Smooth muscle cell (in vitro differentiated cells): Measurements from ENCODE around the gene POLR1C. TPM values are rescaled to one million over a fixed set of nuclear protein-coding genes. Genes with fewer than 3 reads are reported as not detected.

Experiments used
- DNase-seq: peaks from one replicate; lab custom pipeline; 2025; ENCODE audit not compliant: unreplicated experiment; lab: John Stamatoyannopoulos, UW
- H2AFZ ChIP-seq: fragments of 200-600 bp; sonication (generic); 2 replicates; pipeline ENCODE4 v1.6.0; 2016; ENCODE audit warnings: antibody characterized with exemption, low read depth, mild to moderate bottlenecking
- H3F3A ChIP-seq: fragments of 200-600 bp; sonication (generic); 2 replicates; pipeline ENCODE4 v1.6.0; 2017; ENCODE audit warnings: antibody characterized with exemption, low read depth
- H3K27ac ChIP-seq: fragments of 200-600 bp; sonication (generic); 2 replicates; pipeline ENCODE4 v1.5.1; 2016; ENCODE audit warnings: low read depth, mild to moderate bottlenecking
- H3K27me3 ChIP-seq: fragments of 200-600 bp; sonication (generic); 2 replicates; pipeline ENCODE4 v1.6.1; 2016; ENCODE audit warnings: low read depth, mild to moderate bottlenecking
- H3K36me3 ChIP-seq: fragments of 200-600 bp; sonication (generic); 2 replicates; pipeline ENCODE4 v1.5.1; 2016; ENCODE audit warnings: low read depth
- H3K4me1 ChIP-seq: fragments of 200-600 bp; sonication (generic); 2 replicates; pipeline ENCODE4 v1.5.1; 2016; ENCODE audit warnings: low read depth
- H3K4me2 ChIP-seq: fragments of 200-600 bp; sonication (generic); 2 replicates; pipeline ENCODE4 v1.6.0; 2016; ENCODE audit warnings: mild to moderate bottlenecking
- H3K4me3 ChIP-seq: fragments of 200-600 bp; sonication (generic); 2 replicates; pipeline ENCODE4 v1.5.1; 2016; ENCODE audit warnings: mild to moderate bottlenecking
- H3K79me2 ChIP-seq: fragments of 200-600 bp; sonication (generic); 2 replicates; pipeline ENCODE4 v1.6.0; 2016; ENCODE audit warnings: low read depth, mild to moderate bottlenecking
- H3K9ac ChIP-seq: fragments of 200-600 bp; sonication (generic); 2 replicates; pipeline ENCODE4 v1.6.0; 2016; ENCODE audit warnings: low read depth
- H3K9me3 ChIP-seq: fragments of 200-600 bp; sonication (generic); replicated peaks from 2 replicates; pipeline ENCODE4 v1.5.1; 2016; ENCODE audit warnings: low read depth
- H4K20me1 ChIP-seq: fragments of 200-600 bp; sonication (generic); 2 replicates; pipeline ENCODE4 v1.6.0; 2016; ENCODE audit warnings: low read depth
- WGBS: methylation state at CpG from one replicate; pipeline ENCODE4 v1.1.7; 2016; ENCODE audit warnings: low lambda C conversion rate; 5-methylcytosine and 5-hydroxymethylcytosine counted together
- polyA plus RNA-seq: library from polyadenylated mRNA; unstranded; fragments of >200 nt; fragmentation: Nextera tagmentation; extraction: Ambion mirVana; gene quantifications from 2 replicates; pipeline ENCODE4 v1.2.1, GENCODE V29; 2016
- total RNA-seq: library from RNA; depleted of rRNA; stranded (reverse); fragments of >200 nt; gene quantifications from 2 replicates; pipeline ENCODE4 v1.2.3, GENCODE V29; 2014
- TF ChIP-seq, protein P1 (sequence below): fragments of 200-600 bp; sonication (generic); IDR thresholded peaks from 2 replicates; pipeline ENCODE4 v1.5.1; 2017; ENCODE audit warnings: borderline replicate concordance, mild to moderate bottlenecking, antibody characterized with exemption; ENCODE audit not compliant: insufficient read depth, poor library complexity, severe bottlenecking

Gene POLR1C
- total and polyA plus RNA-seq, 2 experiments from 2014 or later: 21.0 to 27.0 TPM

DNA sequence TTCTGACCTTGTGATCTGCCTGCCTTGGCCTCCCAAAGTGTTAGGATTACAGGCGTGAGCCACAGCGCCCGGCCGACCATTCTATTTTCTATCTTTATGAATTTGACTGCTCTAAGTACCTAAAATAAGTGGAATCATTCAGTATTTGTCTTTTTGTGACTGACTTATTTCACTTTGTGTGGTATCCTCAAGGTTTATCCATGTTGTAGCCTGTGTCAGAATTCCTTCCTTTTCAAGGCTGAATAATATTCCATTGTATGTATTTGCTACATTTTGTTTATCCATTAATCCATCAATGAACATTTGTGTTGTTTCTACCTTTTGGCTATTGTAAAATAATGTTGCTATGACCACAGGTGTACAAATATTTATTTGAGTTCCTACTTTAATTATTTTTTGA, 44.4 kb upstream of the POLR1C start:
- TF ChIP-seq, protein P1, sequence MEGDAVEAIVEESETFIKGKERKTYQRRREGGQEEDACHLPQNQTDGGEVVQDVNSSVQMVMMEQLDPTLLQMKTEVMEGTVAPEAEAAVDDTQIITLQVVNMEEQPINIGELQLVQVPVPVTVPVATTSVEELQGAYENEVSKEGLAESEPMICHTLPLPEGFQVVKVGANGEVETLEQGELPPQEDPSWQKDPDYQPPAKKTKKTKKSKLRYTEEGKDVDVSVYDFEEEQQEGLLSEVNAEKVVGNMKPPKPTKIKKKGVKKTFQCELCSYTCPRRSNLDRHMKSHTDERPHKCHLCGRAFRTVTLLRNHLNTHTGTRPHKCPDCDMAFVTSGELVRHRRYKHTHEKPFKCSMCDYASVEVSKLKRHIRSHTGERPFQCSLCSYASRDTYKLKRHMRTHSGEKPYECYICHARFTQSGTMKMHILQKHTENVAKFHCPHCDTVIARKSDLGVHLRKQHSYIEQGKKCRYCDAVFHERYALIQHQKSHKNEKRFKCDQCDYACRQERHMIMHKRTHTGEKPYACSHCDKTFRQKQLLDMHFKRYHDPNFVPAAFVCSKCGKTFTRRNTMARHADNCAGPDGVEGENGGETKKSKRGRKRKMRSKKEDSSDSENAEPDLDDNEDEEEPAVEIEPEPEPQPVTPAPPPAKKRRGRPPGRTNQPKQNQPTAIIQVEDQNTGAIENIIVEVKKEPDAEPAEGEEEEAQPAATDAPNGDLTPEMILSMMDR: no peak

GRCh38 chr6:43475516-43475915, 41.4 kb upstream of the POLR1C start:
- Histone ChIP-seq H3K36me3 (no peaks in the 10 kb centered on the region), H2AFZ (no peak overlapping the region), H3K9me3 (no peaks in the 10 kb centered on the region), H4K20me1 (no peaks in the 10 kb centered on the region), H3K27me3 (no peaks in the 10 kb centered on the region), H3K4me2 (no peak overlapping the region), H3K27ac (no peak overlapping the region), H3K4me3 (no peak overlapping the region), H3K4me1 (peaks cover 12% of the 10 kb centered on the region), H3K9ac (no peak overlapping the region), H3K79me2 (peaks cover 29% of the 10 kb centered on the region), H3F3A (no peaks in the 10 kb centered on the region)
- WGBS: 90% methylated on average over 6 of the region's 6 CpGs
- no peak for DNase-seq
- TF ChIP-seq, protein P1: no peak

More for the DNA sequence above, 44.4 kb upstream of the POLR1C start:
- Histone ChIP-seq H3K4me1 (no peaks in the 10 kb centered on the region), H2AFZ (no peak overlapping the region), H3K79me2 (no peaks in the 10 kb centered on the region), H3K36me3 (no peaks in the 10 kb centered on the region), H3K27ac (no peak overlapping the region), H3F3A (no peaks in the 10 kb centered on the region), H3K4me3 (no peak overlapping the region), H4K20me1 (no peaks in the 10 kb centered on the region), H3K9ac (no peak overlapping the region), H3K9me3 (no peaks in the 10 kb centered on the region), H3K4me2 (no peak overlapping the region), H3K27me3 (no peaks in the 10 kb centered on the region)
- WGBS: 98% methylated on average over 4 of the region's 4 CpGs
- DNase-seq: no peak

DNA sequence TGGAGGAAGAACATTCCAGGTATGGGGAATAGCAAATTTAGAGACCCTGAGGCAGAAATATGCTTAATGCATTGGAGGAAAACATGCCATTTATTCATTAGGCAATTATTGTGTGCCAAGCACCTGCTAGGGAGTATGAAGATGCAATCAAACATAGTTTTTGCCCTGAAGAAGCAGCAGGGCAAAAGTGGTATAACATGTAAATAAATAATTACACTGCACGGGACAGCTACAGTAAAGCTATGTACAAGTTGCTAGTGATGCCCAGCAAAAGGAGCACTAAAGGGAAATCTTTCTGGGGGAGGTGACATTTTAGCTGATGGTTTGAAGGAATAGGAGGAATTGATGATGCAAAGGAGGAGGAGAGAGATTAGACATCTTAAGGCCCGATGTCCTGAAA, 40.1 kb upstream of the POLR1C start:
- Histone ChIP-seq H2AFZ (peak overlapping the region; percentile 99), H3K27ac (peak overlapping the region; percentile 80), H3K9ac (peak overlapping the region; percentile 96), H3K27me3 (no peaks in the 10 kb centered on the region), H3K4me2 (peak overlapping the region; percentile 97), H3K9me3 (no peaks in the 10 kb centered on the region), H3K36me3 (no peaks in the 10 kb centered on the region), H3F3A (peaks cover 3% of the 10 kb centered on the region), H3K4me1 (peaks cover 12% of the 10 kb centered on the region), H4K20me1 (peaks cover 8% of the 10 kb centered on the region), H3K79me2 (peaks cover 41% of the 10 kb centered on the region), H3K4me3 (peak overlapping the region; percentile 77)
- TF ChIP-seq, protein P1: no peak
- DNase-seq: no peak
- 68% methylated on average over 2 of the region's 2 CpGs for WGBS
